DOHH2 (cell line): ENCODE measurements around the gene IRF6.

Source experiments
- EZH2phosphoT487 ChIP-seq: fragments of 200-600 bp; sonication (generic); IDR thresholded peaks from 2 replicates; pipeline ENCODE4 v1.6.1; 2017; ENCODE audit warnings: borderline replicate concordance, mild to moderate bottlenecking, antibody characterized with exemption, low read length, moderate library complexity, mixed read lengths
- TF ChIP-seq, protein P1 (sequence below): fragments of 200-600 bp; sonication (generic); IDR thresholded peaks from one replicate; pipeline ENCODE4 v1.5.1; 2014; ENCODE audit warnings: antibody characterized with exemption, mild to moderate bottlenecking, low read depth, low read length; ENCODE audit not compliant: poor library complexity, severe bottlenecking

DNA sequence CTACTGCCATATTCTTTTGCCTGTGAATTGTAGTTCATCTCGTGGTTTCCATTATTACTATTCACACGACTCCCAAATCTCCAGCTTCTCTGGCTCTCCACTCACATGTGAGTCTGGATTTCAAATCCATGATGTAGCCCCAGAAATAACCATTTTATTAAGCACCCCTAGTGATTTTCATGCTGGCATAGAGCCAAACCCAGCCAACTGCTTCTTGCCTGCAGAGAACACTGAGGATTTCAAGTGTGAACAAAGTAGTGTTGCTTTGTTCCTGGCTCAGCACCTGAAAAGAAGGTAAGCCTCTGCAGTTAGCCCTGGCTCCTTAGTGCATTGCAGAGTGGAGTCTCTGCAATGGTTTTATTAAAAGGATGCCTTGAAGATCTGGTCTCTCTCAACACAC is 47.7 kb upstream of the IRF6 start:
- TF ChIP-seq, protein P1, sequence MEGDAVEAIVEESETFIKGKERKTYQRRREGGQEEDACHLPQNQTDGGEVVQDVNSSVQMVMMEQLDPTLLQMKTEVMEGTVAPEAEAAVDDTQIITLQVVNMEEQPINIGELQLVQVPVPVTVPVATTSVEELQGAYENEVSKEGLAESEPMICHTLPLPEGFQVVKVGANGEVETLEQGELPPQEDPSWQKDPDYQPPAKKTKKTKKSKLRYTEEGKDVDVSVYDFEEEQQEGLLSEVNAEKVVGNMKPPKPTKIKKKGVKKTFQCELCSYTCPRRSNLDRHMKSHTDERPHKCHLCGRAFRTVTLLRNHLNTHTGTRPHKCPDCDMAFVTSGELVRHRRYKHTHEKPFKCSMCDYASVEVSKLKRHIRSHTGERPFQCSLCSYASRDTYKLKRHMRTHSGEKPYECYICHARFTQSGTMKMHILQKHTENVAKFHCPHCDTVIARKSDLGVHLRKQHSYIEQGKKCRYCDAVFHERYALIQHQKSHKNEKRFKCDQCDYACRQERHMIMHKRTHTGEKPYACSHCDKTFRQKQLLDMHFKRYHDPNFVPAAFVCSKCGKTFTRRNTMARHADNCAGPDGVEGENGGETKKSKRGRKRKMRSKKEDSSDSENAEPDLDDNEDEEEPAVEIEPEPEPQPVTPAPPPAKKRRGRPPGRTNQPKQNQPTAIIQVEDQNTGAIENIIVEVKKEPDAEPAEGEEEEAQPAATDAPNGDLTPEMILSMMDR, result no peak
- no peak for TF ChIP-seq EZH2phosphoT487
